SHP77 treated with DMSO at 0.1 percent for 48 hours (cell line): ENCODE results near the gene ALDH1L1.

Experiments
- DNase-seq: peaks from one replicate; lab custom pipeline; 2025; lab: John Stamatoyannopoulos, UW

The ALDH1L1 gene

DNA sequence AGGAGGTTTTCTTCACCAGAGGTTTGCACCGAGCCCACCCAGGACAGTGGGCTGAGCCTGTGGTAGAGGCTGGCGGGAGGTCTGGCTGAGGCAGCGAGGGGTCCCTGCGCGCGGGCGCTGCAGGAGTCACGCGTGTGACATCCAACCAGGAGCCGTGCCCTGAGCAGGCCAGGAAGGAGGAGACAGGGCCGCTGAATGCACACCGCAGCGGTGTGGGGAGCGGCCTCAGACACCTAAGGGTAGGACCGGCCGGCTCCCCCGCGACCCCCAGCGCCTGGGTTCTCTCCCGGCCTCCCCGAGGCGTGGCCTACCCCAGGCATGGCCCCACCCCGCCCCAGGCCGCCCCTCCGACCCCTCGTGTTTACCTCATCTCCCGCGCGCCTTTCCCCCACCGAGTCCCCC, 96.9 kb downstream of the ALDH1L1 start:
- no peak for DNase-seq

DNA sequence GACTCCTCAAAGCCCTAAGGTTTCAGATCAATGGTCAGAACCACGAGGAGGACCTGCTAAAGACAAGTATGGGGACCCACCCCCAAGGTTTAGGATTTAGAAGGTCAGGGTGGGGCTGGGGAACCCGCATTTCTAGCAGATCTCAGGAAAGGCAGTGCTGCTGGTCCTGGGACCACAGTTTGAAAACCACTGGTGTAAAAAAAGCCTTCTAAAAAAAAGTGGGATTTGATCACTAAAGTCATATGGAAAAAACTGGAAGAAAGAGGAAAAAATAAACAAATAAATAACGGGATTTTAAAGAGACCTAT, 97.3 kb downstream of the ALDH1L1 start:
- DNase-seq, result no peak

DNA sequence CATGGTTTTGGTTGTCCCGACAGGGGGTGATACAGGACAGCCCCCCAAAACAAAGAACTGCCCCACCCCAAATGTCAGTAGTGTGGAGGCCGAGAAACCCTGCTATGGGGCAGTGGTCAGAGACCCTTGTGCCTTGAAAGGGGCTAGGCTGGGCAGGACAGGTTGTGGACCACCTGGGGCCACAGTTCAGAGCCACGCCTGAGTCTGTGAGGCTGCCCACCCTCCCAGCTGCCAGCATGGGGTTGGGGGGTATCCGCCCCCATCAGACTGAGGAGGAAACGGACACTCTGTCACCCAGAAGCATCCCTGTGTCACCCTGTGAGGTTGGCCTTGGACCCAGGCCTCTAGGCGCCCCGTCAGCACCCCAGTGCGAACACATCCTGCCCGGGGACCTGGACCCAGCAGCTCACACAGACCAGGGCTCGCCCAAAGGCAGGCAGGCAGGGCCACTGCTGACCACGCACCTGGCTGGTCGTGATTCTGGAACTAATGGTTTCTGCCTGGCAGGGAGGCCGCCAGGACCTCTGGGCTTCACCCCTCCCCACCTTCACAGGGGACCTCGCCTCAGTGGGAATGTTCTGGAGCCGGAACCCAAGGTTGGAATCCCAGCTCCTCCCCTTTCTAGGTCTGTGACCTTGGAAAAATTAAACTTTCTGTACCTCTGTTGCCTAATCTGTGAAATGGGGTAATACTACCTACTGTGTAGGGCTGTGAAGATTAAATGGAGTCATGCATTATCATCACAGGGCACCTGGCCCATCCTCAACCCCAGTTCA, 97.8 kb downstream of the ALDH1L1 start:
- DNase-seq, result no peak

- peak; percentile 74 for DNase-seq
These were observed 98.6 kb downstream of the ALDH1L1 start for GRCh38 chr3:126081618-126082361.

DNA sequence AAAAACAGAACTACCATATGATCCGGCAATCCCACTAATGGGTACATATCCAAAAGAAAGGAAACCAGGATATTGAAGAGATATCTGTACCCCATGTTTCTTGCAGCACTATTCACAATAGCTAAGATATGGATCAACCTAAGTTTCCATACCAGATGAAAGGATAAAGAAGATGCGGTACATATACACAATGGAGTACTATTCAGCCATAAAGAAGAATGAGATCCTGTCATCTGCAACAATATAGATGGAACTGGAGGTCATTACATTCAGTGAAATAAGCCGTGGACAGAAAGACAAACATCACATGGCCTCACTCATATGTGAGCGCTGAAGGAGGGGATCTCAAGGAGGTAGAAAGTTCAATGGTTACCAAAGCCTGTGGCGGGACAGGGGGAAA, 99.4 kb downstream of the ALDH1L1 start:
- no peak for DNase-seq

DNA sequence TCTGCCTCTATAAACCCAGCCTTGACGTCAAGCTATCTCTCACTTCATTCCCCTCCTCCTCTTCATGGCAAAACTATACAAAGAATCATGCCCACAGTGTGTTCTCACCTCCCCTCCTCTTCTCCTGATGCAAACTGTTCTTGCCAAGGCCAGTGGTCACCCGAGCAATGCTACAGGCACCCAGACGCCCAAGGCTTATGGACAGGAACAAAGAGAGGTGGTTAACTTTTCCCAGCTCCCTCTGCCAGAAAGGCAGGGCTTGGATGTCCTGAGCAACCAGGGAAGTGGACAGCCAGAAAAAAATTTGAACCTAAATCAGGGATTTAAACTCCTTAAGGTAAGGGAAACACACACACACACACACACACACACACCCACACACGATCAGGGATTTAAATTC, 101.5 kb downstream of the ALDH1L1 start:
- DNase-seq, result no peak

DNA sequence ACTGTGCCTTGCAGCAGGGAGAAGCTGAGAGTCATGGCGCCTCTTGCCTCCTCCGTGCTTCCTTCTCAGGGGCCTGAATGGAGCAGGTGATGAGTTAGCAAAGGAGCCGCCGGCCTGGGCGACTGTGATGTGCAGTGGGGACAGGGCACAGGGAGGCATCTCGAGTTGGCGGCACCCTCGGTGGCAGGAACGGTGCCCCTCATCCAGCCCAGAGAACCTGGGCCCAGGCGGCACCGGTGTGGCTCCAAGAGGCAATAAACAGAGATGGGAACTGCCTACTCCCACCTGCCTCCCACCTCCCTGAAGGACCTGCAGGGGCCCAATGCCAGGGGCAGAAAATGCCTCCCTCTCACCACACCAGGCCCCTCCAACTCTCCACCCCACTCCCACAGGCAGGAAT, 102.6 kb downstream of the ALDH1L1 start:
- no peak for DNase-seq

DNA sequence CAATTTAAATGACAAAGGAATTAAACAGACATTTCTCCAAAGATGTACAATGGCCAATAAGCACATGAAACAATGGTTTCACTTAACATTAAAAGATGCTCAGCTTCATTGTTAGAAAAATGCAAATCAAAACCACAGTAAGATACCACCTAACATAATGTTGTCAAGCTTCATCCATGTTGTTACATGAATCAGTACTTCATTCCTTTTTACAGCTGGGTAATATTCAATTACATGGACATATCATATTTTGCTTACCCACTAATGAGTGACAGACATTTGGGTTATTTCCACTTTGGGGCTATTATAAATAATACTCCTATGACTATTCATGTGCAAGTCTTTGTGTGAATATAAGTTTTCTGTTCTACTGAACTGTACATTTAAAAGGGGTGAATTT, 104.2 kb downstream of the ALDH1L1 start:
- no peak for DNase-seq

DNA sequence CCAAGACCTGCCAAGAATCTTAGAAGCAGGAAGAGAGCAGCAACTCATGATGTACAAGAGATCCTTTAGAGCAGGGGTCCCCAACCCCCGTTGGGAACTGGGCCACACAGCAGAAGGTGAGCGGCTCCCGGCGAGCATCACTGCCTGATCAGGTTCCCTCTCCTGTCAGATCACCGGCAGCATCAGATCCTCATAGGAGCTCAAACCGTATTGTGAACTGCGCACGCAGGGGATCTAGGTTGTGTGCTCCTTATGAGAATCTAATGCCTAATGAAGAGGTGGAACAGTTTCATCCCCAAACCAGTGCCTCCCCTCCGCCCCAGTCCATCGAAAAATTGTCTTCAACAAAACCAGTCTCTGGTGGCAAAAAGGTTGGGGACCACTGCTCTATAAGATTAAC, 110.2 kb downstream of the ALDH1L1 start:
- DNase-seq, result no peak

GRCh38 chr3:126067959-126068358, 112.4 kb downstream of the ALDH1L1 start:
- DNase-seq, result no peak

DNA sequence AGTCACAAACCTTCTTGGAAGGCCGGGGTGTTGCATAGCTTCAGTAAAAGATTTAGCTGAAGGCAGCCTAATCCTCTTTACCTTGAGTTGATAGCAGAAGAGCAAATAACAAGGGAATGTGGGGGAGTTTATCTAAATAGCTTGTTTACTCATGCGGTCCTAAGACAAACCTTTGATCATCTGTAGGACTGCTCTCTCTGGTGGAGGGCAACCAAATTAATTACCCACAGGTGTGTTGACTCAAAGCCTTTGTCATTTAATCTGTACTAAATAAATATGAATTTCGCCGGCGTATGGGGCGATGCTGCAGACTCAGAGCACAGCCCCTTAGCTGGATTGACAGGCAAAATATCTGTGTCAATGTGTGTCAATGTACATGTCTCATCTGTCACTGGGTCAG, 113.7 kb downstream of the ALDH1L1 start:
- DNase-seq, result peak; percentile 45

DNA sequence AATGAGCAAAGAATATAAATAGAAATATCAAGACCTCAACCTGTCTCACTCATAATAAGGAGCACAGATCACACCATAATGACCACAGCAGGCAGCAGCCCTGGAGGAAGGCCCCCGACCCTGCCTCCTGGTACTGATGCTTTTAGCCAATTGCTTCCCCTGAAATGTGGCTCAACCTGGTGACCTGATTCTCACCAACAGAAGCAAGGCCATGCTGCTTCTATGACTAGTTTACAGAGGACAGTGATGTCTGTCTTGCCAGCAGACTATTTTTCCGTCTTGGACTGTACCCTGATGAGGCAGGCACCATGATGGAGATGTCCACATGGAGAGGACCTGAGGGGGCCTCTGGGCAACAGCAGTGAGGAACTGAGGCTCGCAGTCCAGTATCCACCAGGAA, 114.5 kb downstream of the ALDH1L1 start:
- DNase-seq, result no peak

GRCh38 chr3:126064627-126065258, 115.6 kb downstream of the ALDH1L1 start:
- no peak for DNase-seq

DNA sequence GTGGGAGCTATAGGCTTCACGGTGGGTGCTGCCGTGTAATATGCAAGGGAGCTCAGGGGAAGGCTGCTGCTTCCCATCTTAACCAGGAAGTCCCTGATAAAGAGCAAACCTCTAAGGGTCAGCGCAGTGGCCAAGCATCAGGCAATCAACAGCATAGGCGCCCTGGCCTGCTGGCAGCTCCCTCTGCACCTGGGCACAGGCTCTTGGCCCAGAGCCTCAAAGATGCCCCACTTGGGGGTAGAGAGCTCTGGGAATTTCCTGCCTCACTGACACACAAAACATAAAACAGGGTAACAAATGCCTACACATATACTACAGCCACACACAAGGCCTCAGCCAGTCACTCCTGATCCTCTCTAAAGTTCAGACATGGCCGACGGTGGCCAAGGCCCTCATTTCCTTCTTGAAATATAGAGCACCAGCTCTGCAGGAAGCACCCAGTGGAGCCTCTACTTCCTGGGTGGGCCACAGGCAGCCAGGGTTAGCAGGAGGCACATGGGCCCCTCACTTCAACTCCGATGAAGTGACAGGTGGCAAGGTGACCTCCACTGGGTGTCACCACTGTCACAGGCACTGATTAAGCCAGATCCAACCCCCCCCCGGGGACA, 116.9 kb downstream of the ALDH1L1 start:
- no peak for DNase-seq

DNA sequence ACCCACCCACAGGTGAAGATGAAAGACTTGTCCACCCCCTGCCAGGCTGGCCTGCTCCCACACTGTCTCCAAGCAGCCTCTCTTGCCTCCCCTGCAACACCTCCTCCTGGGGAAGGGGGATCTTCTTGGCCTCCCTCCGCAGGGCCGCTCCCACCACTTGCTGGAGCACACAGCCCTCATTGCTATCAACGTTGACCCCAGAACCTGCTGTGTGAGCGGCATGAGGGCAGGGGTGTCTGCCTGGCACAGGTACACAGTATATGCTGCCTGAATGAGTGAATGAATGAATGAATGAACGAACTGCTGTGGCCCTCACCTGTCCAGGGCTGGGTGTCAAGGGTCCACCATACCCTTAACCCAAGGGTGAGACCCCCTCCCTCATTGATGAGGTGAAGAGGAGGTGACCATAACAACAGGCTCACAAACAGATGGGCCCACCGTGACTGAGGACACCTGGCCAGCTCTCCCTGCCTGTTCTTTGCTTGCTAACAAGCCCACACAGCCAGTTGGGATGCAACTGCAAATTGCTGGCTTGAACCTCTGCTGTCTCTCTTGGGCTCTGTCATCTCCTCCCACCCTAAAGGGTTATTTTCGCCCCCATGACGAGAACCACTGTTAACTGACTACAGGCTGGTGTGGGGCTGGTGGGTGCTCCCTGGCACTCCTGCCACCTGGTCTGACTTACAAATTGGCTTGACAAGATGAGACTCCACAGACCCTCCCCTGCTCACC, 118.9 kb downstream of the ALDH1L1 start:
- no peak for DNase-seq

DNA sequence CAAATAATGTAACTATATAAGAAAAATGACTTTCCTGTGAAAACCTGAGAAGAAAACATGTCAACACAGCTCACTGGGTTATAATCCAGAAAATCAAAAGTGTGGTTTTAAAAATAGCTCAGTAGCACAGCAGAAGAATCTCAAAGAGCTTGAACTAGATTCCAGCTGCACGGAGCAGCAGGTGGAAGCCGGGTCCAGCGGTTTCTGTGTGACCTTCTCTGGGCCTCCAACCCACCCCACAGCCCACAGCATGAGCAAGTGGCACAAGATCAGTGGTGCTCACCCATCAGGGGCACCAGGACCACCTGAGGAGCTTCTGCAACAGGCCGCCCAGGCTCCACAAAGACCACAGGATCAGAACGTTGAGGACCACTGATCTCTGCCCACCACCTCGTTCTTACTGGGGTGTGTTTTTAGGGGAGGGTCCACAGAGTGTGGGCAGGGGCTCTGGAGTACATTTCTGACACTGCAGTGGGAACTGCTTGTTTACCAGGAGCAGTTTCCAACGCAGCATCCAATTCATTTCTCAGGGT, 119.7 kb downstream of the ALDH1L1 start:
- DNase-seq, result no peak

DNA sequence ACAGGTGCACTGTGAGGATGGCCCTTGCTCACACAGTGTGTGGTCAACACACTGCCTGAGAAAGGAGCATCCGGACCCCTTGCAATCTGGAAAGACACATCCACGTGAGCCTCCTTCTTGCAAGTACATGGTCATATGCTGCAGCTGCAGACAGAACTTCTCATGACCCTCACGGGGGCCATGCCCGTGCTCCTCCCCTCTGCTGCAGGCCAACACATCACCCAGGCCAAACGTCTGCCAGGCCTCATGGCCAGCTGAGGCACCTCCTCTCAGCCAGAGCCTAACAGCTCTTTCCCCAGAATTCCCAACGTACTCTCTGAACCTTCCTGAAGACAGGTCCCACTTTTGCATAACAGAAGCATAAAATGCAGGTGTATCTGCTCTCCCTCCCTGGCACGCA, 121.7 kb downstream of the ALDH1L1 start:
- DNase-seq, result no peak

DNA sequence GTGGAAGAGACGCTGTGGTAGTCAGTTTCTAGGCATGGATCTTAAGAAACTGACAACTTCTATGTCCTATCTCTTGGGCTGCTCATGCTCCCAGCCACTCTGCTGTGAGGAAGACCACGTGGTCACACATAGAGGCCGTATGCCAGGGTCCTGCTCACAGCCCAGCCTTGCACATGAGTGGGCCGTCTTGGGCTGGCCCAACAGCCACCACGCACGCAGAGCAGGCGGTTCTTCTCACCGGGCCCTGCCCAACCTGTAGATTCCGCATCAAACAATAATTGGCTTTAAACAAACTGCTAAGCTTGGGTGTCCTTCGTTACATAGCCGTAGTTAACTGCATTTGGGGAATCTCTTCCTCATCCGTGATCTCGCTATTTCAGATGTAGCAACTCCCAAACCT, 122.5 kb downstream of the ALDH1L1 start:
- DNase-seq, result no peak

DNA sequence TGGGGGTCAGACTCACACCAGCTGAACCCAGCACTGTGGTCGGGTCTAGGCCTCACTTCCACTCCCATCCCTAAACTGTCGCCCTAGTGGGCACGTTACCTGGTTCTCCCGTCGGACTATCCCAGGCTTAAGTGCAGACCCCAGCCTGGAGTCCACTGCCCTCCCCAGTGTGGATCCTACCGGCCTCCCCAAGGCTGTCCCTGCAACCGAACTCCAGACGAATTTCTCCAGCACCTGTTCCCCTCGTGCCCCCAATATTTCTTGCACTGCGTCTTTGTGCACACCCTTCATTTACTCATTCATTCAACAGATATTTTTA, 122.9 kb downstream of the ALDH1L1 start:
- no peak for DNase-seq

DNA sequence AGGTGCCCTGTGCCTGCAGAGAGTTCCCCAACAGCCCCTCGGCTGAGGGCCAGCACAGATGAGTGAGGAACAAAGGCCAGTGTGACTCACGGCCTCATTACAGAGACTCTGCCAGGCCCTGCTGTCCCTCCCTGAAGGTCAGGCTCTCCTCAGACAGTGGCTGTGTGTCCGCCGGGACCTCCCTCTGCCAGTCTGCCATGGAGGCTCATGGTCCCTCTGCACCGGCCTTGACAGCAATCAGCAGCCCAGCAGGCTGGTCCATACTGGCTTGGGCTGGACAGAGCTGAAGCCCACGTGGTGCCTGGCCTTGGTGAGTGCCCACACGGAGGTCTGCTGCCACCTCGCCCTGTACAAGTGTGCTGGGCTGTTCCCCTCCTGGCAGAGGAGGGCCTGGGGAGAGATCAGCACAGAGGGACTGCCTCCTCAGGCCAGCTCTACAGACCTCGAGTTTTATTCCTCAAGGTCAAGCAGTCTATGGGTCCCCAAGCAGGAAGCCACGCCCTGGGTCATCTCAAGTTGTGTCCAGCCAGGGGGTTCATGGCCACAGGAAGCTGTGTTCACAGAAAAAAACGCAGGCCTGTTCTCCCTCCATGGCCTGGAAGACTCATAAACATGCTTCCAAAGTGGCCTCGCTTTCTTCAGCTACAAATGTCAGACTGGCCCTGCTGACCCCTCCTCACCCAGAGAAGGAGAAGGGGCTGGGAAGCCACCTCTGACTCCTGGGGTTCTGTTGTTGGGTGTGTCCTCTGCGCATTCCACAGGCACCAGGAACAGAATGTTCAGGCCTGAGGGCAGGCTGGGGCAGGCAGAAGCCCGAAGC, 123.5 kb downstream of the ALDH1L1 start:
- peak; percentile 29 for DNase-seq

DNA sequence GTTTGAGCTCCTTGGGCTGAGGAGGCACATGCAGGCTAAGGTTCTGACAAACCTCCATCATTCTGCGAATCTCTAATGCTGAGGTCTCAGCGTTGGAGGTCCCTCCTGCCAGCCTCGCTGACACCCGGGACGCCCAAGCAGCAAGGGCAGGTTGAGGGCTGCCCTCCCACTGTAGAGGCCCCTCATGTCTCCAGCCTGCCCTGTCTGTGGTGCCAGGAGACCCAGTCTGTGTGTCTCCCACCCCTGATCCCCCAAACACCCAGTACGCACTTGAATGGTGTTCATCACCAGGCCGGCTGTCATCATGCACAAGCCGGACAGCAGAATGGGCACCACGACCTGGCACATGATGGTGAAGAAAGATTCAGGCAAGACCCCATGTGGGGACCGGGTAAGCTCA, 124.3 kb downstream of the ALDH1L1 start:
- no peak for DNase-seq
